ENCODE data around the gene ZNF148.

- TF ChIP-seq CTCF (conservative IDR thresholded peaks at IDR 0.05) (no peak), ZFX (IDR thresholded peaks at IDR 0.05) (no peak)
These were observed 145.4 kb downstream of the ZNF148 start for GRCh38 chr3:125229707-125230106.

All from C4-2B (cell line).